SU-DHL-6 (cell line): ENCODE results near the gene FGB.

Source experiments
- CTCF ChIP-seq: fragments of 200-600 bp; sonication (generic); IDR thresholded peaks from one replicate; pipeline ENCODE4 v1.5.1; 2017; ENCODE audit warnings: antibody characterized with exemption, mild to moderate bottlenecking, low read length, moderate library complexity; ENCODE audit not compliant: insufficient read depth, poor library complexity, severe bottlenecking
- EZH2phosphoT487 ChIP-seq: fragments of 200-600 bp; sonication (generic), shearing (Covaris generic); conservative IDR thresholded peaks from 2 replicates; pipeline ENCODE4 v1.6.1; 2018; ENCODE audit warnings: mild to moderate bottlenecking, antibody characterized with exemption, low read length, moderate library complexity, mixed read lengths

DNA sequence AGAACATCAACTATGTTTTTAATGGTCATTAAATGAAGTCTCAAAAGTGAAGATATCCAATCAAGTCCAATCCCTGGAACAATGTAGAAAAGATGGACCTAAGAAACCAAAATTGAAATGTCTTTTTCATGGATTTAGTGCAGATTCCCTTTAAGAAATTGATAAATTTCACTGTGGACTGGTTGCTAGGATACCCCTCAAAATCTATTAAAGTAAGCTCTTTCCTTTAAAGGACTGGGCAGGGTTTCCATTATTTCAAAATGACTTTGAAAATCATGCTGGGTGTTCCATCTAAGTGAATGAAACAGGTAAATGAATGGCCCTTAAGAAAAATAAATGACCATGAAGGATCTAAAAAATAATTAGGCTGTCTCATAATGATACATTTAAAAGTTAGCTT, 41.2 kb upstream of the FGB start:
- TF ChIP-seq CTCF (no peak), EZH2phosphoT487 (no peak)
